ENCODE results near the gene CNGA1. TPM values are rescaled to one million over a fixed set of nuclear protein-coding genes. Genes with fewer than 3 reads are reported as not detected.
"Not testable (repeated sequence)": the region's sequence is repeated elsewhere in the genome, so short reads cannot be mapped to it uniquely, and the experiment has no call there.

Gene CNGA1
- total RNA-seq, 4 donors from 2014 or later: 1.1 to 3.1 (median 2.5) TPM

DNA sequence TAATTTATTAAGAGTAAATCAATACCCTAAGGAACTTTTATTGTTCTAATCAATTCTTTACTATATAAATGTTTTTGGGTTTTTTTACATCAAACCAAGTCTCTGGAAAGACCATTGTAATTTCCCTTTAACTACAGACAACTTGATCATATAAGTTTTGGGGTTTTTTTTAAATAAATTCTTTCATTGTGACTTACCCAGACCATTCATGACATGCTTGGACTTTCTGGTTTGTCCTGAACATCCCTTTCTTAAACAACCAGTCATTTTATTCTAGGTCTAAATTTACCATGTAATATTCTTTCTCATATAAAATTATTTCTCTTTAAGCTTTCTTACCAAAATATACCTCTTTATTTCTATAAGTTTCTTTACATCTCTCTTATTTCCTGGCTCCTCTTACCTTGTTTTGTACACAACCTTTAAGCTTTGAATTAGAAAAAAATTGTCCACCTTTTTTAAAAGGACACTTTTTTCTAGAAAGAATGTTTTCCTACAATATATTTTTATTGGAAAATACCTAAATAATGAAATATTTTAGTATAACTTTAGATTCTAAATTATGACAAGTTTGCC is 8.4 kb downstream of the CNGA1 start:
- TF ChIP-seq, protein P1, sequence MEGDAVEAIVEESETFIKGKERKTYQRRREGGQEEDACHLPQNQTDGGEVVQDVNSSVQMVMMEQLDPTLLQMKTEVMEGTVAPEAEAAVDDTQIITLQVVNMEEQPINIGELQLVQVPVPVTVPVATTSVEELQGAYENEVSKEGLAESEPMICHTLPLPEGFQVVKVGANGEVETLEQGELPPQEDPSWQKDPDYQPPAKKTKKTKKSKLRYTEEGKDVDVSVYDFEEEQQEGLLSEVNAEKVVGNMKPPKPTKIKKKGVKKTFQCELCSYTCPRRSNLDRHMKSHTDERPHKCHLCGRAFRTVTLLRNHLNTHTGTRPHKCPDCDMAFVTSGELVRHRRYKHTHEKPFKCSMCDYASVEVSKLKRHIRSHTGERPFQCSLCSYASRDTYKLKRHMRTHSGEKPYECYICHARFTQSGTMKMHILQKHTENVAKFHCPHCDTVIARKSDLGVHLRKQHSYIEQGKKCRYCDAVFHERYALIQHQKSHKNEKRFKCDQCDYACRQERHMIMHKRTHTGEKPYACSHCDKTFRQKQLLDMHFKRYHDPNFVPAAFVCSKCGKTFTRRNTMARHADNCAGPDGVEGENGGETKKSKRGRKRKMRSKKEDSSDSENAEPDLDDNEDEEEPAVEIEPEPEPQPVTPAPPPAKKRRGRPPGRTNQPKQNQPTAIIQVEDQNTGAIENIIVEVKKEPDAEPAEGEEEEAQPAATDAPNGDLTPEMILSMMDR (IDR thresholded peaks at IDR 0.05): no peak
- no peak for TF ChIP-seq POLR2A (IDR thresholded peaks at IDR 0.05)
- Histone ChIP-seq H3K4me1 (peaks cover 0 to 5% (median 0%) of the 10 kb centered on the region in 3 donors), H3K9me3 (peaks cover 0 to 8% (median 0%) of the 10 kb centered on the region in 3 donors), H3K4me3 (no peak overlapping the region), H3K27me3 (no peaks in the 10 kb centered on the region), H3K36me3 (peaks cover 0 to 9% (median 0%) of the 10 kb centered on the region in 3 donors), H3K27ac (no peak overlapping the region)
- intact Hi-C loops (cut with DNase I): loop anchor here (10.0 kb wide), 1 partner anchor 77 kb away; no protein-coding TSS in a partner anchor
- no peak for DNase-seq

DNA sequence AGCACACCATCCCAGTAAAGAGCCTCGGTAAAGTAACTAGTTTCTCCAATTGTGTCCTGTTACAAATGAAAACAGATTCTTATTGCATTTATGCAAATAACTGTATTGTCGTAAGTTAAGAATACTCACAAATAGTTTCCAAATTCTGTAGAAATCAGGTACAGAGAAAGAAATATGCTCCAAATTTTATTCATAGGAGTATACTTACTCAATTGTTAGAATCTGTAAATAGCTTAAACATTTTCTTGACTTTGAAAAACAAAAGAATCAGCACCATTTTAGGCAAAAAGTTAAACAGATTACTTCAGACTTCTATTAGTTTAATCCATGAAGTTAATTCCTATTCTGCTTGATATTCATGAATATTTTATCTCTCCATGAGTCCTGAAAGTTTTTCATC is 10.7 kb downstream of the CNGA1 start:
- intact Hi-C loops (cut with DNase I): loop anchor here (10.0 kb wide), 1 partner anchor 79 kb away; no protein-coding TSS in a partner anchor

DNA sequence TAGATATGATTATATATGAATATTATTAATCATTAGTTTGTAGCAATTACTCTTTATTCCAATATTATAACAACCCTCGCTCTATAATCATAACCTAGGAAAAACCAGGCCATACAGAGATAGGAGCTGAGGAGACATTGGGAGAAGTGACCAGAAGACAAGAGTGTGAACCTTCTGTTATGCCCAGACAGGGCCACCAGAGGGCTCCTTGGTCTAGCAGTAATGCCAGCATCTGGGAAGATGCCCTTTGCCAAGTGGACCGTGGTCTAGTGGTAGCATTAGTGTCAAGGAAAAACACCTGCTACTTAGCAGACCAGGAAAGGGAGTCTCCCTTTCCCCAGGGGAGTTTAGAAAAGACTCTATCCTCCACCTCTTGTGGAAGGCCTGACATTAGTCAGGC is 12.9 kb downstream of the CNGA1 start:
- not testable (repeated sequence) for H3K27me3 ChIP-seq, H3K27ac ChIP-seq, H3K4me3 ChIP-seq, H3K4me1 ChIP-seq, H3K36me3 ChIP-seq, DNase-seq
- TF ChIP-seq, protein P1 (IDR thresholded peaks at IDR 0.05): peak in 4 of 6 experiments; percentile 15 to 72 (median 46)
- intact Hi-C loops (cut with DNase I): loop anchor here (10.0 kb wide), 1 partner anchor 81 kb away; no protein-coding TSS in a partner anchor
- H3K9me3 ChIP-seq: peaks cover 0 to 19% (median 0%) of the 10 kb centered on the region in 3 donors
- 44 to 67% methylated on average over 2 of the region's 2 CpGs for WGBS, 2 donors

More for the DNA sequence above, 10.7 kb downstream of the CNGA1 start:
- TF ChIP-seq, protein P1 (IDR thresholded peaks at IDR 0.05): no peak
- TF ChIP-seq POLR2A (IDR thresholded peaks at IDR 0.05): no peak
- Histone ChIP-seq H3K4me3 (no peak overlapping the region), H3K36me3 (peaks cover 0 to 8% (median 0%) of the 10 kb centered on the region in 3 donors), H3K27me3 (no peaks in the 10 kb centered on the region), H3K4me1 (no peaks in the 10 kb centered on the region), H3K27ac (no peak overlapping the region), H3K9me3 (peaks cover 0 to 8% (median 0%) of the 10 kb centered on the region in 3 donors)
- WGBS, 2 donors: 84 to 90% methylated on average over 2 of the region's 2 CpGs
- no peak for DNase-seq

DNA sequence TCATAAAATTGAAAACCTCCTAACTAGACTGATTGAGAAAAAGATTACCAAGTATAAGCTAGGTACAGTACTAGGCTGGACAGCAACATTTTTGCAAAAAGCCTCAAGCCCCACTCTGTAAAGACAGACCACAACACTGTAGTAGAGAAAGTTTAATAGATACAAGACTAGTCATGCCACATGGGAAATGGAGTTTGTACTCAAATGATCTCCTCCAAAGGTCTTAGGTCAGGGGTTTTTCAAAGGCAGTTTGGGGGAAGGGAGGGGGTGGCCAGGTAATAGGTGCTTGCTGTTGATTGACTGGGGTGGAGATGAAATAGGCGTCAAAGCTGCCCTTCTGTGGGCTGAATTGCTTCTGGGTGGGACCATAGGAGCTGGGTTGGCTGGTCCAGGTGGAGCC is 14.2 kb downstream of the CNGA1 start:
- Histone ChIP-seq H3K27me3 (no peaks in the 10 kb centered on the region), H3K4me1 (no peaks in the 10 kb centered on the region), H3K9me3 (peaks cover 0 to 18% (median 0%) of the 10 kb centered on the region in 3 donors), H3K27ac (no peak overlapping the region), H3K36me3 (peaks cover 0 to 4% (median 0%) of the 10 kb centered on the region in 3 donors), H3K4me3 (no peak overlapping the region)
- DNase-seq: no peak
- TF ChIP-seq POLR2A (IDR thresholded peaks at IDR 0.05): no peak
- TF ChIP-seq, protein P1 (IDR thresholded peaks at IDR 0.05): no peak
- intact Hi-C loops (cut with DNase I): loop anchor here (10.0 kb wide), 1 partner anchor 83 kb away; no protein-coding TSS in a partner anchor
- 50 to 81% methylated on average over 1 of the region's 1 CpG for WGBS, 2 donors

DNA sequence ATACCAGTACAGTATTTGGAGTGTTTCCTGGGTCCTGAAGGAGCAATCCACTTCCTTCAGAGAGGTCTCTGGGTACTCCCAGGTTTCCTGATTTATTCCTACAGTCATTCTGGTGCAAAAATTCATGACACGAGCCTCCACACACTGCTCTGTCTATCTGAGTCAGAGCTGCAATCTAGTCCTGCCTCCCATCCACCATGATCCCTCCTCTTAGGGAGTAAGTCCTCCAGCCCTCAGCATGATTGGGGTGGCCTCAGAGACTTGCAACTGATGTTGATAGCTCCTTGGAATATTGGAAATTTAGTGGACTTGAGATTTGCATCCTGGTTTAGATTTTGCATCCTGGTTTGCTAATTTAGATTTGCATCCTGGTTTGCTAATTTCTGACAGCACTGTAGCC is 20.5 kb downstream of the CNGA1 start:
- WGBS, 2 donors: 100% methylated on average over 1 of the region's 1 CpG; no CpG with 5 or more reads in 1 of the 2 donors
- no peak for DNase-seq
- TF ChIP-seq, protein P1 (IDR thresholded peaks at IDR 0.05): no peak
- TF ChIP-seq POLR2A (IDR thresholded peaks at IDR 0.05): no peak
- intact Hi-C loops (cut with DNase I): no loop called here
- Histone ChIP-seq H3K36me3 (peaks cover 0 to 4% (median 0%) of the 10 kb centered on the region in 3 donors), H3K4me1 (no peaks in the 10 kb centered on the region), H3K27me3 (no peaks in the 10 kb centered on the region), H3K9me3 (peaks cover 0 to 32% (median 3%) of the 10 kb centered on the region in 3 donors), H3K4me3 (no peak overlapping the region), H3K27ac (no peak overlapping the region)

DNA sequence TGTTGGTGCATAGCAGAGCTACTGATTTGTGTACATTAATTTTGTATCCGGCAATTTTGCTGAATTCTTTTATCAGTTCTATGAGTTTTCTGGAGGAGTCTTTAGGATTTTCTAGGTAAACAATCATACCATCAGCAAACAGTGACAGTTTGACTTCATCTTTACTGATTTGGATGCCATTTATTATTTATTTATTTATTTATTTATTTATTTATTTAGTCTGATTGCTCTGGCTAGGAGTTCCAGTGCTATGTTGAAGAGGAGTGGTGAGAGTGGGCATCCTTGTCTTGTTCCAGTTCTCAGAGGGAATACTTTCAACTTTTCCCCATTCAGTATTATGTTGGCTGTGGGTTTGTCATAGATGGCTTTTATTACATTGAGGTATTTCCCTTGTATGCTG is 24.0 kb downstream of the CNGA1 start:
- H3K36me3 ChIP-seq; H3K4me3 ChIP-seq; intact Hi-C loops (cut with DNase I); H3K27ac ChIP-seq; DNase-seq; H3K4me1 ChIP-seq; H3K27me3 ChIP-seq: not testable (repeated sequence)
- peaks cover 0 to 29% (median 3%) of the 10 kb centered on the region in 3 donors for H3K9me3 ChIP-seq
- WGBS, 2 donors: 100% methylated on average over 1 of the region's 1 CpG

Measured in esophagus squamous epithelium (tissue), 5 donors.